HFFc6 (cell line): ENCODE measurements around the gene GMIP. TPM values are rescaled to one million over a fixed set of nuclear protein-coding genes. Genes with fewer than 3 reads are reported as not detected.

Experiments
- DNase-seq: peaks from one replicate; pipeline ENCODE4 v3.0.0-alpha.2; 2018
- H3K27ac Mint-ChIP-seq: 2 replicates; pipeline ENCODE4 v1.8.0; 2020; ENCODE audit warnings: mild to moderate bottlenecking, mixed read lengths
- H3K27me3 Mint-ChIP-seq: 2 replicates; pipeline ENCODE4 v1.8.0; 2021; ENCODE audit warnings: mild to moderate bottlenecking, moderate library complexity, mixed read lengths; ENCODE audit not compliant: insufficient read depth
- H3K36me3 Mint-ChIP-seq: 2 replicates; pipeline ENCODE4 v1.8.0; 2021; ENCODE audit warnings: low read depth, mixed read lengths
- H3K4me1 Mint-ChIP-seq: 2 replicates; pipeline ENCODE4 v1.8.0; 2020; ENCODE audit warnings: low read depth, mixed read lengths
- H3K4me3 Mint-ChIP-seq: 2 replicates; pipeline ENCODE4 v1.8.0; 2020; ENCODE audit warnings: mild to moderate bottlenecking, moderate library complexity, mixed read lengths
- H3K9me3 Mint-ChIP-seq: 2 replicates; pipeline ENCODE4 v1.8.0; 2020; ENCODE audit warnings: mild to moderate bottlenecking, mixed read lengths
- CTCF ChIP-seq: fragments of 200-600 bp; sonication (generic); IDR thresholded peaks from 2 replicates; pipeline ENCODE4 v1.5.0; 2021; ENCODE audit warnings: antibody characterized with exemption, mild to moderate bottlenecking
- total RNA-seq, 6 experiments: library from RNA; stranded (reverse); fragmentation: NEBNext Ultra II Directional; extraction: Animal tissue kit (Norgen Biotek cat#: 25700); gene quantifications; 2 replicates in 1 of 6; 3 replicates in 5 of 6; pipeline ENCODE4 v1.2.3, GENCODE V29; 2021

Gene GMIP
- total RNA-seq, 6 experiments from 2014 or later, result 11.5 to 16.7 (median 13.9) TPM

GRCh38 chr19:19679176-19680073, 36.0 kb upstream of the GMIP start:
- DNase-seq, result no peak
- H3K9me3 Mint-ChIP-seq, result peaks cover 86% of the 10 kb centered on the region
- H3K4me1 Mint-ChIP-seq, result no peaks in the 10 kb centered on the region
- no peaks in the 10 kb centered on the region for H3K27me3 Mint-ChIP-seq
- peaks cover 86% of the 10 kb centered on the region for H3K36me3 Mint-ChIP-seq
- TF ChIP-seq CTCF, result no peak
- no peak overlapping the region for H3K4me3 Mint-ChIP-seq
- H3K27ac Mint-ChIP-seq, result no peak overlapping the region

GRCh38 chr19:19677579-19677978, 34.1 kb upstream of the GMIP start:
- H3K9me3 Mint-ChIP-seq, result peaks cover 74% of the 10 kb centered on the region
- no peak overlapping the region for H3K4me3 Mint-ChIP-seq

GRCh38 chr19:19674315-19674714, 30.9 kb upstream of the GMIP start:
- no peak overlapping the region for H3K4me3 Mint-ChIP-seq
- peaks cover 44% of the 10 kb centered on the region for H3K9me3 Mint-ChIP-seq
- no peak overlapping the region for H3K27ac Mint-ChIP-seq
- H3K27me3 Mint-ChIP-seq, result no peaks in the 10 kb centered on the region; the same call in 1 of the 2 replicates
- TF ChIP-seq CTCF, result no peak
- H3K36me3 Mint-ChIP-seq, result peaks cover 65% of the 10 kb centered on the region
- H3K4me1 Mint-ChIP-seq, result peaks cover 8% of the 10 kb centered on the region
- no peak for DNase-seq

More at GRCh38 chr19:19677579-19677978, 34.1 kb upstream of the GMIP start:
- DNase-seq, result no peak
- no peaks in the 10 kb centered on the region for H3K4me1 Mint-ChIP-seq
- no peaks in the 10 kb centered on the region for H3K27me3 Mint-ChIP-seq
- H3K27ac Mint-ChIP-seq, result no peak overlapping the region
- no peak for TF ChIP-seq CTCF
- H3K36me3 Mint-ChIP-seq, result peaks cover 76% of the 10 kb centered on the region

- no peaks in the 10 kb centered on the region; the same call in none of the 2 replicates for H3K27me3 Mint-ChIP-seq
These were observed 29.4 kb upstream of the GMIP start for GRCh38 chr19:19672816-19673215.

GRCh38 chr19:19670070-19670551, 26.7 kb upstream of the GMIP start:
- no peak for TF ChIP-seq CTCF
- Mint-ChIP-seq H3K27me3 (no peaks in the 10 kb centered on the region; the same call in none of the 2 replicates), H3K27ac (peak overlapping the region; percentile 80), H3K4me3 (peak overlapping the region; percentile 87), H3K9me3 (peaks cover 12% of the 10 kb centered on the region), H3K36me3 (peaks cover 28% of the 10 kb centered on the region), H3K4me1 (peaks cover 14% of the 10 kb centered on the region)
- no peak for DNase-seq

More at GRCh38 chr19:19672816-19673215, 29.4 kb upstream of the GMIP start:
- no peak for DNase-seq
- H3K27ac Mint-ChIP-seq, result no peak overlapping the region
- H3K4me3 Mint-ChIP-seq, result no peak overlapping the region
- H3K4me1 Mint-ChIP-seq, result peaks cover 14% of the 10 kb centered on the region
- H3K9me3 Mint-ChIP-seq, result peaks cover 33% of the 10 kb centered on the region
- TF ChIP-seq CTCF, result no peak
- peaks cover 55% of the 10 kb centered on the region for H3K36me3 Mint-ChIP-seq
